PC-3 (cell line): ENCODE measurements around the gene TXNL4B.

Experiments used
- EZH2 ChIP-seq: fragments of 300-600 bp; sonication (generic); IDR thresholded peaks from one replicate; pipeline ENCODE4 v1.6.1; 2017; ENCODE audit warnings: antibody characterized with exemption, mild to moderate bottlenecking, low read length; ENCODE audit not compliant: unreplicated experiment
- EZH2phosphoT487 ChIP-seq: fragments of 300-600 bp; sonication (generic); IDR thresholded peaks from 2 replicates; pipeline ENCODE4 v1.6.1; 2018; ENCODE audit warnings: mild to moderate bottlenecking, antibody characterized with exemption, low read length, borderline replicate concordance
- TF ChIP-seq, protein P1 (sequence below): fragments of 300-600 bp; sonication (generic); conservative IDR thresholded peaks from 2 replicates; pipeline ENCODE4 v1.5.1; 2017; ENCODE audit warnings: antibody characterized with exemption, low read depth, mild to moderate bottlenecking, low read length

DNA sequence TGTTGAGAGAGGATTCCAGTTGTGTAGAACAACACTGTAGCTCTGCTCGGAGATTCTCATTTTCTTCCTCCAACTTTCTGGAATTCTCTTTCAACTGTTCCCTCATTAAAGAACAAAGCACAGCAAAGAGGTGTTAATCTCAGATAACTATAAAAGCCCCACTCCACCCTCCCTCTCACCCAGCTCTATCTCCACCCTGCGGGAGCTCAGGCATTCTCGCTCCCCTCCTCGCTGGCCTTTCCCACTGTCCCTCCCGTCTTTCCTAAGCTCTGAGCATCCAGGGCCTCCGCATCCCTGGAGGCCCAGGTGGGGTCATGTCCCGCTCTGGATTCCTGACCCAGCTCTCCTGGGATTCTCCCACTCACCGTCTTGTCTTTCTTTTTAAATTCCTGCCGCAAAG, 35.3 kb upstream of the TXNL4B start:
- TF ChIP-seq, protein P1, sequence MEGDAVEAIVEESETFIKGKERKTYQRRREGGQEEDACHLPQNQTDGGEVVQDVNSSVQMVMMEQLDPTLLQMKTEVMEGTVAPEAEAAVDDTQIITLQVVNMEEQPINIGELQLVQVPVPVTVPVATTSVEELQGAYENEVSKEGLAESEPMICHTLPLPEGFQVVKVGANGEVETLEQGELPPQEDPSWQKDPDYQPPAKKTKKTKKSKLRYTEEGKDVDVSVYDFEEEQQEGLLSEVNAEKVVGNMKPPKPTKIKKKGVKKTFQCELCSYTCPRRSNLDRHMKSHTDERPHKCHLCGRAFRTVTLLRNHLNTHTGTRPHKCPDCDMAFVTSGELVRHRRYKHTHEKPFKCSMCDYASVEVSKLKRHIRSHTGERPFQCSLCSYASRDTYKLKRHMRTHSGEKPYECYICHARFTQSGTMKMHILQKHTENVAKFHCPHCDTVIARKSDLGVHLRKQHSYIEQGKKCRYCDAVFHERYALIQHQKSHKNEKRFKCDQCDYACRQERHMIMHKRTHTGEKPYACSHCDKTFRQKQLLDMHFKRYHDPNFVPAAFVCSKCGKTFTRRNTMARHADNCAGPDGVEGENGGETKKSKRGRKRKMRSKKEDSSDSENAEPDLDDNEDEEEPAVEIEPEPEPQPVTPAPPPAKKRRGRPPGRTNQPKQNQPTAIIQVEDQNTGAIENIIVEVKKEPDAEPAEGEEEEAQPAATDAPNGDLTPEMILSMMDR, result no peak
- no peak for TF ChIP-seq EZH2
- no peak for TF ChIP-seq EZH2phosphoT487
